SK-N-SH treated with all-trans-retinoic acid at 6 μM for 48 hours (cell line): ENCODE results near the gene TASP1.

ENCODE experiments used
- GLIS3 ChIP-seq: fragments of 250-450 bp; sonication (Bioruptor Pico); IDR thresholded peaks from 2 replicates; pipeline ENCODE4 v1.5.0; 2020; ENCODE audit warnings: mild to moderate bottlenecking, moderate library complexity
- PPARA ChIP-seq: fragments of 250-450 bp; sonication (Bioruptor Pico); IDR thresholded peaks from 2 replicates; pipeline ENCODE4 v1.5.0; 2020; ENCODE audit warnings: mild to moderate bottlenecking, borderline replicate concordance
- ZC3H10 ChIP-seq: fragments of 250-450 bp; sonication (Bioruptor Pico); IDR thresholded peaks from 2 replicates; pipeline ENCODE4 v1.5.1; 2021; ENCODE audit warnings: mild to moderate bottlenecking, moderate library complexity
- ZFP30 ChIP-seq: fragments of 450-650 bp; formaldehyde crosslinking; IDR thresholded peaks from 2 replicates; pipeline ENCODE4 v1.5.0; 2022; ENCODE audit warnings: mild to moderate bottlenecking, moderate library complexity
- ZNF8 ChIP-seq: fragments of 450-650 bp; formaldehyde crosslinking; IDR thresholded peaks from 2 replicates; pipeline ENCODE4 v1.5.0; 2020; ENCODE audit warnings: mild to moderate bottlenecking, moderate library complexity

DNA sequence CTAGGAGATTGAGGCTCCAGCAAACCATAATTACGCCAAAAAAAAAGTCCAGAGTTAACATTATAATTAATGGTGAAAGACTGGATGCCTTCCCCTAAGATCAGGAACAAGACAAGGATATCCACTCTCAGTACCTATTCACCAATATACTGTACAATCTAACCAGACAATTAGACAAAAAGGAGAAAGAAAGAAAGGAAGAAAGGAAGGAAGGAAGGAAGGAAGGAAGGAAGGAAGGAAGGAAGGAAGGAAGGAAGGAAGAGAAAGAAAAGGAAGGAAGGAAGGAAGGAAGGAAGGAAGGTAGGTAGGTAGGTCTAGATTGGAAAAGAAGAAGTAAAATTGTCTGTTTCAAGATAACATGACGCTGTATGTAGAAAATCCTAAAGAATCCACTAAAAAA is 50.7 kb downstream of the TASP1 start:
- TF ChIP-seq ZC3H10 (CRISPR knock-in tag), result no peak
- no peak for TF ChIP-seq ZNF8 (CRISPR knock-in tag)
- TF ChIP-seq ZFP30, result no peak
- TF ChIP-seq PPARA (CRISPR knock-in tag), result no peak
- TF ChIP-seq GLIS3 (CRISPR knock-in tag), result no peak
